ENCODE results near the gene RAPGEF3.

RAPGEF3 gene

DNA sequence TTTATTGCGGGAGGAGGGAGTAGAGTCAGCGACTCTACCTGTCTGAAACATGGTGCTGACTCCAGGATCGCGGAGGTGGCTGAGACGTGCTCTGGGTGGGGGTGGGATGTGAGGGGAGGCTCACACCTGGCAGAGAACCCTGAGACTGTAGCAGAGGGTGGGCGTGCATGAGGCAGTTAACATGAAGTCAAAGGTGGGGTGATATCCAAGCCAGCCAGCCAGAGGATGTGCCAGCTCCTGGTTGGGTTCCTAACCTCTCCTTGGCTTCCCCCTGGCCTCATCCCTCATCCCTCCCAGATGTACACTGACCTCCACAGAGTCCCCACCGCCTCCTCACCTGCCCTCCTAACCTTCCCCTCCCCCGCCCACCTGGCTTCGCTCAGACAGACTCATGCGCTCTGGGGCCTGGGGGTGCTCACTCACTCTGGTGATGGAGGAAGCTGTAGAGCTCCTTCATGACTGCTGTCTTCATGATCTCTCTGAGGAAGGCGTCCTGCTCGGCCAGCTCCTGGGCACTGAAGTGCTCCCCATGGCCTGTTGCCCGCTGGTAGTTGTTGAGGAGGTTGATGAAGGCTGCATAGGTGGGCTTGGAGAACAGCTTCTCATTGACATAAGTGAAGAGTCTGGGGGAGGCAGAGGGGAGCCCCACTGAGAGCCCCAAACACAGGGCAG lies 42.7 kb downstream of the RAPGEF3 start:
- ATAC-seq: no peak
- TF ChIP-seq POU6F1 (CRISPR knock-in tag; IDR thresholded peaks at IDR 0.05; ENCODE audit: borderline replicate concordance, low read depth): no peak
- TF ChIP-seq ESRRG (CRISPR knock-in tag; IDR thresholded peaks at IDR 0.05): no peak
- no peak for TF ChIP-seq RARB (CRISPR knock-in tag; IDR thresholded peaks at IDR 0.05)
- TF ChIP-seq PPARA (CRISPR knock-in tag; IDR thresholded peaks at IDR 0.05; ENCODE audit: borderline replicate concordance): no peak
- TF ChIP-seq CSRNP3 (CRISPR knock-in tag; IDR thresholded peaks at IDR 0.05): no peak
- TF ChIP-seq, protein P1, sequence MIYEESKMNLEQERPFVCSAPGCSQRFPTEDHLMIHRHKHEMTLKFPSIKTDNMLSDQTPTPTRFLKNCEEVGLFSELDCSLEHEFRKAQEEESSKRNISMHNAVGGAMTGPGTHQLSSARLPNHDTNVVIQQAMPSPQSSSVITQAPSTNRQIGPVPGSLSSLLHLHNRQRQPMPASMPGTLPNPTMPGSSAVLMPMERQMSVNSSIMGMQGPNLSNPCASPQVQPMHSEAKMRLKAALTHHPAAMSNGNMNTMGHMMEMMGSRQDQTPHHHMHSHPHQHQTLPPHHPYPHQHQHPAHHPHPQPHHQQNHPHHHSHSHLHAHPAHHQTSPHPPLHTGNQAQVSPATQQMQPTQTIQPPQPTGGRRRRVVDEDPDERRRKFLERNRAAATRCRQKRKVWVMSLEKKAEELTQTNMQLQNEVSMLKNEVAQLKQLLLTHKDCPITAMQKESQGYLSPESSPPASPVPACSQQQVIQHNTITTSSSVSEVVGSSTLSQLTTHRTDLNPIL (CRISPR knock-in tag; IDR thresholded peaks at IDR 0.05; ENCODE audit: low read depth): no peak
- no peak for TF ChIP-seq PATZ1 (CRISPR knock-in tag; IDR thresholded peaks at IDR 0.05; ENCODE audit: borderline replicate concordance)
- TF ChIP-seq ZFP3 (CRISPR knock-in tag; IDR thresholded peaks at IDR 0.05): no peak
- TF ChIP-seq ZNF565 (CRISPR knock-in tag; conservative IDR thresholded peaks at IDR 0.05; ENCODE audit: low read depth): no peak

DNA sequence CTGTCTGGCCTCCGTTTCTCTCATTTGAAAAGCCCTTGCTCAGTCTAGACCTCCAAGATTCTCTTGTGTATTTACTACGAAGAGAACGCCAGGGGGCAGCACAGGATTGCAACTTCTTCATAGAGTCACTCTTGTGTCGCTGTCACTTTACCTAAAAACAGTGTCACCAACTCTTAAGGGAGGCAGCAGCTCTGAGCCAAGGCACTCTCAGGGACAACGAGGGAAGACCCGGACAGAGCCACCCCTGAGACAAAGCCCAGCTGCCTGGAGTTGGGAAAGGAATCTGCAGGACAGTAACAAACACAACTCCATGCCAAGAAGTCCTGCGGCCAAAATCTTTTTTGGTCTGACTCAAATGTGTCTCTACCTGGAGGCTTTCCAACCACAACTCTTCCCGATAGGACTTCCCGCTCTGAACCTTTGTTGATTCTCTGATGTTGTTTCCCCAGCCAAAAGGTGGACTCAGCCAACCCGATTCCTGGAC lies 43.2 kb downstream of the RAPGEF3 start:
- no peak for TF ChIP-seq GLIS3 (CRISPR knock-in tag; IDR thresholded peaks at IDR 0.05)
- no peak for TF ChIP-seq ZFP3 (CRISPR knock-in tag; IDR thresholded peaks at IDR 0.05)
- TF ChIP-seq TCF4 (CRISPR knock-in tag; IDR thresholded peaks at IDR 0.05; ENCODE audit: borderline replicate concordance): no peak
- TF ChIP-seq CSDC2 (CRISPR knock-in tag; IDR thresholded peaks at IDR 0.05): no peak
- no peak for TF ChIP-seq PATZ1 (CRISPR knock-in tag; IDR thresholded peaks at IDR 0.05; ENCODE audit: borderline replicate concordance)
- ATAC-seq: peak; percentile 83

- no peak for ATAC-seq
Observed at GRCh38 chr12:47714826-47715386, 43.8 kb downstream of the RAPGEF3 start.

More at GRCh38 chr12:47714826-47715386, 43.8 kb downstream of the RAPGEF3 start:
- no peak for TF ChIP-seq PPARA (CRISPR knock-in tag; IDR thresholded peaks at IDR 0.05; ENCODE audit: borderline replicate concordance)
- TF ChIP-seq BACH2 (CRISPR knock-in tag; IDR thresholded peaks at IDR 0.05; ENCODE audit: borderline replicate concordance): no peak
- no peak for TF ChIP-seq POU6F1 (CRISPR knock-in tag; IDR thresholded peaks at IDR 0.05; ENCODE audit: borderline replicate concordance, low read depth)
- TF ChIP-seq TOX (CRISPR knock-in tag; IDR thresholded peaks at IDR 0.05; ENCODE audit: borderline replicate concordance): no peak
- TF ChIP-seq CSDC2 (CRISPR knock-in tag; IDR thresholded peaks at IDR 0.05): no peak
- TF ChIP-seq ZC3H10 (CRISPR knock-in tag; IDR thresholded peaks at IDR 0.05): no peak
- no peak for TF ChIP-seq CSRNP3 (CRISPR knock-in tag; IDR thresholded peaks at IDR 0.05)
- TF ChIP-seq SNAI2 (CRISPR knock-in tag; IDR thresholded peaks at IDR 0.05): no peak
- TF ChIP-seq RARB (CRISPR knock-in tag; IDR thresholded peaks at IDR 0.05): no peak
- TF ChIP-seq ZFP3 (CRISPR knock-in tag; IDR thresholded peaks at IDR 0.05): no peak
- TF ChIP-seq TCF4 (CRISPR knock-in tag; IDR thresholded peaks at IDR 0.05; ENCODE audit: borderline replicate concordance): no peak
- no peak for TF ChIP-seq ISL1 (CRISPR knock-in tag; IDR thresholded peaks at IDR 0.05)
- no peak for TF ChIP-seq TSHZ2 (CRISPR knock-in tag; IDR thresholded peaks at IDR 0.05)
- TF ChIP-seq ARNTL (CRISPR knock-in tag; IDR thresholded peaks at IDR 0.05; ENCODE audit: borderline replicate concordance, low read depth): no peak
